ENCODE data around the gene MCC.
"Not testable (repeated sequence)": the region's sequence is repeated elsewhere in the genome, so short reads cannot be mapped to it uniquely, and the experiment has no call there.

MCC gene

DNA sequence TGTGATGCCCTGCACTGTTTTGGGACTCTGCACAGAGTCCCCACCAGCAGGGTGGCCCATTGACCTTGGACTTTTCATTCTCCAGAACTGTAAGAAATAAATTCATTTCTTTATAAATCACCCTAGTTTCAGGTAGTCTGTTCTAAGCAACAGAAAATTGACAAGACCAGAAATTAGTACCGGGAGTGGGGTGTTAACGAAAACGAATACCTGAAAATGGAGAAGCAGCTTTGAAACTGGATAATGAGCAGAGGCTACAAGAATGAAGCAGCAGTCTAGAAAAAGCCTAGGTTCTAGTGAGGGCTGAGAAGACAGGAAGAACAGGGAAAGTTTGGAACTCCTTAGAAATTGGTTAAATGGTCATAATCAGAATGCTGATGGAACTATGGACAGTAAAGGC, 2.1 kb upstream of the MCC start:
- DNase-seq (ENCODE audit: low spot score), result no peak

DNA sequence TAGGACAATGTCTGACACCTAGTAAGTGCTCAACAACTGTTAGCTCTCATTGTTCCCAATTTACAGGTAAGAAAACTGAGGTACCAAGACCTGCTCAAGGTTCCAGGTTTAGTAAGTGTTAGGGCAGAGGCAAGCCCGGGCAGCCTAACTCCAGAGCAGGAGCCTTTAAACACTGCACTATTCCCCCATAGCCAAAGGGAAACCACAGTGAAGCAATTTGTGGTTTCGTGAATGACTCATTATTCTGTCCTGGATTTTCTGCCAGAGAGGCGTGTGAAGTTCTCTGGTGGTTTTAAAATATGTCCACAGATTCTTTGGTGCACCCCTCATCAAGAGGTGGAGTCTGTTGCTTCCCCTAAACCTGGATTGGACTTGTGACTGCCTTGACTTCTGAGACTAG, 1.0 kb upstream of the MCC start:
- DNase-seq (ENCODE audit: low spot score), result peak; percentile 90

DNA sequence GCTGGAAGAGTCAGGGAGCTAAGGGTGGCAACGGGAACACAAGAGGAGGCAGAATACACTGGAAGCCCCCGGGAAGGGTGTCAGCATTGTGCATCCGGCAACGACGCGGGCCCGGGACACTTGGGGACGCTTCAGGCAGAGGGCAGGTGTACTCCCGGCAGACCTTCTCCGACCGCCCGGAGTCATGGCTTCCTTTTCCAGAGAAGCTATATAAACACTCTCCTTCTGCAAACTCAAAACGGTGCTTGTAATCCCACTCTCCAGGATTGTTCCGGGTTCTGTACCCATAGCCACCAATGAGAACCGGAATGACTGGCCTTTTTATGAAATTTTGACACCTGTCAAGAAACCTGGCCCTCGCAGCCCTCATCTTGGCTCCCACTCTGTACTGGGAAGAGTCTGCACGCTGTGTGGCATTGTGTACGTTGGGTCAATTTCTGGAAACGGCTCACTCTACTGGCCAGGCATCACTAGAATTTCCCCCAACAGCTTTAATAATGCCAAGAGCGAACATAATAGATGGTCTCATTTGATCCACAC, 462 bp upstream of the MCC start:
- DNase-seq (ENCODE audit: low spot score), result no peak

DNA sequence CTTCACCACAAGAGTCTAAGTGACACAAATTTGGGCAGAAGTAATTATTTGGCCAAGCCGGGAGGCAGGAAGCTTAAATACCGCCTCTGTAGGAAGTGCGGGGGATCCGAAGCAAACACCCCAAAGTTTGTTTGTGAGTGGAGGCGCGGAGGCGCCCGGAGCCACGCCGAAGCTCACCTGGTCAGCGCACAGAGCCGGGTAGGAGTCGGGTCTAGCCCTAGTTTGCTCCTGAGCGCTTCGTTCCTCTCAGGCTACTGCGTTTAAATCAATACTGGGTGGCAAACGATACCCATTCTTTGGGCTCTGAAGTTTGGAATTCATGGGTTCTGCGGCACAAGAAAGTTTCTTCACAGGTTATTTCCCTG, 855 bp downstream of the MCC start:
- DNase-seq (ENCODE audit: low spot score), result peak; percentile 33

DNA sequence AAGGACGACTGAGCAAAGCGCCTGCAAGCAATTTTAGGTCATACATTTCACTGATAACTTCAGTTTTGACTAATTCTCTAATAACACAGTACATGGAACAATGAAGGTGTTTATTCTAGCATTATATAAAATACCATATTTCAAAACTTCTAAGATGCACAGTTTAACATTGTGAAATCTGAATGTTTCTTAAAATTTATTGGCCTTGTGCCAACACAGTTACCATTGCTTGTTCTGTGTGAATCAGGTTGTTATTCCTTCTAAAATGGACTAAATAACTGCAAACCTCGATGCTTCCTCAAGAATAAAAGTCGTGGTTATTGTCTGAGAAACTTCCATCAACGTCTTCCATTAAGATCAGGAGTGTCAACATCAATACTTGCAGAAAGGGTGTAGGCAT, 8.0 kb downstream of the MCC start:
- no peak for DNase-seq (ENCODE audit: low spot score)

DNA sequence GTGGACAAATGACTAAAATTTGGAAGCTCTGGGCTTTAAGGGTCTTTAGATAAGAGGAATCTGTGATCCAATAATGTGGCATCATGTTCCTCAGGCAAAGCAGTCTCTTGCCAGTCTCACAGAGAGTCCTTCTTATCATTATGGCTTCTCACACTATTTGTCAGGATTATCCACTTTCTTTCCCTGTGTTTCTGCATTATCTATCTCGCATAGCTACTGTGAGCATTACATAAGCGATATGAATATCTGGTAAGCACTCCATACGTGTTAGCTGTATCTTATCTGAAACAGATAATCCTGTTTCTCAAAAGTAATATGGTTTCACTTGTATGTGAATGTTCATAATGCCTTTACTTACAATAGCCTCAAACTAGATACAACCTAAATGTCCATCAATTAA, 9.6 kb downstream of the MCC start:
- DNase-seq (ENCODE audit: low spot score), result no peak

DNA sequence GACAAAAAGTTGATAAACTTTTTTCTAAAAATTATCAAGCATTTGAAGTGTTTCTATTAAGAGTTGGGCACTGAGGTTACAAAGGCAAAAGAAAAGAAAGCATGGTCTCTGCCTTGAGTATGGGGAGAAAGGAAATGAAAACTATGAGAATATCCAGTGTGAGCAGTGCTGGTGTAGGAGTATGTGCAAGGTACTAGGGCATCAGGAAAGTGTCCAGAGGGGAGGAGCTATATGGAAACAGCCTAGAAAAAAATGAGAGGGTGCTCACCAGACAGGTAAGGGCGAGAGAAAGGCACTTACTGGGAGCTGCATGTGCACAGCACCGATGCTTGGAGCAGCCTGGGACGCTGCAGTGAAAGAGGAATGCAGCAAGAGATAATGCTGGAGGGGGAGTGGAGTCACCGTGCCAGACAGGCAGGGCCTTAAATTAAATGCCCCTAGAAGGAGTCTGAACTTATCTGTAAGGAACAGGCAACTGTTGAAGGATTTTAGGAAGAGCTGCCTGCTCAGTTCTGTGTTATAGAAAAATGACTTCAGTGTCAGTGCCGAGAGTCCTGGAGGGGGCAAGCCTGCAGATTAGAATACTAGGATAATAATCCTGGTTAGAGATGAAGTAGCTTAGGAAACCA, 14.0 kb downstream of the MCC start:
- DNase-seq (ENCODE audit: low spot score), result no peak

DNA sequence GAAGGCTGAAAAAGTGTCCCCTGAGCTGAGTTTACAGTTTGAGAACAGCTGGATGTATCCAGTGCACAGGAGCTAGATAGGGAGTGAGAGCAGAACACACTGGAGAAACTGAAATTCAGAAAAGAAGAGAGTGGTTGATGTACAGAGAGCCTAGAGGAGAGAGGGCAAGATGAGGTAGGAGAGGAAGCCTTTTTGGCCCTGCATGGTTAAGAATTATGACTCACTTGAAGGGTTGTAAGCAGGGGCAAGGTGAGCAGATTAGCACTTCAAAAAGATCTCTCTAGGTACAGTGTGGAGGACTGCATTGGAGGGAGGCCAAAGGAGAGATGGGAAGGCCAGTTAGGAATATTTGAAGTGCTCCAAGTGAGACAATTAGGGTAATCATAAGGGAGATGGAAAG, 25.2 kb downstream of the MCC start:
- no peak for DNase-seq (ENCODE audit: low spot score)

DNA sequence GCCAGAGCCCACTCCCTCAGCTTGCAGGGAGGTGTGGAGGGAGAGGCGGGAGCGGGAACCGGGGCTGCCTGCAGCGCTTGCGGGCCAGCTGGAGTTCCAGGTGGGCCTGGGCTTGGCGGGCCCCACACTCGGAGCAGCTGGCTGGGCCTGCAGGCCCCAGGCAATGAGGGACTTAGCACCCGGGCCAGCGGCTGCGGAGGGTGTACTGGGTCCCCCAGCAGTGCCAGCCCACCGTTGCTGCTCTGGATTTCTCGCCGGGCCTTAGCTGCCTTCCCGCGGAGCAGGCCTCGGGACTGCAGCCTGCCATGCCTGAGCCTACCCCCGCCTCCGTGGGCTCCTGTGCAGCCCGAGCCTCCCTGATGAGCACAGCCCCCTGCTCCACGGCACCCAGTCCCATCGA, 31.1 kb downstream of the MCC start:
- DNase-seq (ENCODE audit: low spot score), result not testable (repeated sequence)

DNA sequence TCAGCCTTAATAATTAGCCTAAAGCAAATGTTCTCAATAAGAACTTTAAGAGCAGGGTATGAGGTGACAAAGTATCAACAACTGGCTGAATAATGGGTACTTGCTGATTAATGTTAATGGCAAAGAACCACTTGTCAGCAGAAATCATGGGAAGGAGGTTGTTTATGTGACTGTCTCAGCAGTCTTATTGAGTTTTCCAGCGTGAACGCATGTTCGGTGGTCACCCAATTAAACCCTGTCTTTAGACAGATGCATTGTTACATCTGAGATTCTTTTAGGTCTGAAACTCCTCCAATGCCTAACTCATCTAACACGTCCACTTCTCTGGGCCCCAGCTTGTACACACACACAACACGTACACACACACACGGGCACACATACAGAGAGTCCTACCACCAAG, 35.3 kb downstream of the MCC start:
- no peak for DNase-seq (ENCODE audit: low spot score)

DNA sequence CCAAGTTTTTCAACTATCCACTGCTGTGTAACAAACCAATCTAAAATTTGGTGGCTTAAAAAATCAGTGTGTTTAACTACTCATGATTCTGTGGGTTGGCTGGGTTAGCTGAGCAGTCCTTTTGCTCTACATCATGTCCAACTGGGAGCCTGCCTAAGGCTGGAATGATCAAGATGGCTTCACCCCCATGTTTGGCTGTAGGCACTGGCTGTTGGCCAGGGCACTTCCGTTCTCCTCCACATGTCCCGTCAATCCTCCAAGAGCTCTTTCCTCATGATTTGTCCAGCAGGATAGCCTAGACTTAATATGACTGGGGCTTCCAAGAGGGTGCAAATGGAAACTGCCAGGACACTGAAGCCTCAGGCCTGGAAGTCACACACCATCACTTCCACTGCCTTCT, 36.5 kb downstream of the MCC start:
- DNase-seq (ENCODE audit: low spot score), result no peak

DNA sequence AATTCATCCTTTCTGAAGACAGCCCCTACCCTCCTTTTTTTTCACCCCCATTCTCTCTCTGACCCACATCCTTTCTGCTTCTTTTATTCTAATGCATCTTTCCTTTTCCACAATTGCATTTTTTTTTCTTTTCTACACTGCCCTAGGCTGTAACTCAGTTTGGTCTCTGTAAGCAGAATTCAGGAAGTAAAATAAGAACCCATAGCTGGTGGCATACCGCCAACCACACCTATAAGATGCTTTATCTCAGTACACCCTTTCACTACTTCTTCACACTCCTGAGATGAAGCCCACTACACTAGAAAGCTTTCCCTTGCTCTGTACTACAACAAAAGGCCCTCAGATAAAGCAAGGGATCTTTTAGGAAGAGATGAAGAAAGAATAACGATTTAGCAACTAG, 37.3 kb downstream of the MCC start:
- DNase-seq (ENCODE audit: low spot score), result no peak

DNA sequence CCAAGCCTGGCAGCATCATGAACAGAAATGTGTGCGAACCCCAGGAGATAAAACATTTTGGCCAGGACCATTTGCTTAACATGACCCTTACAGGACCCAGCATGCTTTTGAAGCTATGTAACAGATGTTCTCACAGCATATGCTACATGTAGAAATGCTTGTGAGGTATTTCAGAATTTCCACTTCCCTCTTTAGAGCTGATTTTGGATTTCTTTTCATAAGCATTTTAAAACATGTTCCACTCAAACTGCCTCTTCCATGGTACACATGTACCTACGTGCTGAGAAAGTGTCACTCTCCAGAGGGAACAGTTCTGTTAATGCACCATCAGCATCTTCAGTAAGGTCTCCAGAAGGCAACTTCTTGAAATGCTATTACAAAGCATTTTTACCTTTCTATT, 37.8 kb downstream of the MCC start:
- DNase-seq (ENCODE audit: low spot score), result no peak

DNA sequence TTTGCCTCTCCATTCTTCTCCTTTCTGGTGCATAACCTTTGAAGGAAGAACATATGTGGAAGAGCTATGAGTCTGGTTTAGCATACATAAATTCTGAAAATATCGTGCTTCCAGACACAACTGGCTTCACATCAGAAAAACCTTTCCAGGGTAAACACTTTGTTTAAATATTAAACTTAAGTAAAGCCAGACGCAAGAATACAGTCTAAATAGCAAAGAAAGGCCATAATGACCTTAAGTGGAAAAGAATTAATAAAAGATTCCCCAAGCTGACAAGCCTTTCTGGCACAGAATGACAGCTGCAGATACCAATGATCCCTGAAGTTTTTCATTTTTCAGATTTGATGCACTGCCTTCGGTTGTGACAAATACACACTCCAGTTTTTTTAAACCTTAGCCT, 40.0 kb downstream of the MCC start:
- DNase-seq (ENCODE audit: low spot score), result no peak

DNA sequence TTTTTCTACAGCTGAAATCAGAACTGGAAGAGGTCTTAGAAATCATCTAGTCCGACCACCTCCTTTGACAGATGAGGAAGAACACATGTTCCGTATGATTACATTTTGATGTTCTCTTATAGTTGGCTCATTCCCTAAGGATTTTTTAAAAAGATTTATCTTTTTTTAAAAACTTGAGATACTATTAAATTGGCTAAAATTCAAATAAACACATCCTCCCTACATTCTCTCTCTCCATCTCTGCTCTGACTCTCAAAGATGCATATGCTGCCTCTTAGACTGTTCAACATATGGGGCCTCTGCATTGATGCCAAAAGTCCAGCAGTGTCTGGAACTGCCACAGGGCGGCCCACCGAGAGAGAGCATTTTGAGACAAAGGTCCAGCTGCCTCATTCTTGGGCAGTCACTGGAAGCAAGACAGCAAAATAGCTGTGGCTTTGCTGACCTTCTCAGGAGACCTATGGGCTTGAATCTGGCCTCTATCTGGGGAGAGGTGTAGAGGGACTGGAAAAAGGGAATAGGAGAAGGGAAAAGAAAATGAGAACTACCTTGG, 40.7 kb downstream of the MCC start:
- peak; percentile 25 for DNase-seq (ENCODE audit: low spot score)

DNA sequence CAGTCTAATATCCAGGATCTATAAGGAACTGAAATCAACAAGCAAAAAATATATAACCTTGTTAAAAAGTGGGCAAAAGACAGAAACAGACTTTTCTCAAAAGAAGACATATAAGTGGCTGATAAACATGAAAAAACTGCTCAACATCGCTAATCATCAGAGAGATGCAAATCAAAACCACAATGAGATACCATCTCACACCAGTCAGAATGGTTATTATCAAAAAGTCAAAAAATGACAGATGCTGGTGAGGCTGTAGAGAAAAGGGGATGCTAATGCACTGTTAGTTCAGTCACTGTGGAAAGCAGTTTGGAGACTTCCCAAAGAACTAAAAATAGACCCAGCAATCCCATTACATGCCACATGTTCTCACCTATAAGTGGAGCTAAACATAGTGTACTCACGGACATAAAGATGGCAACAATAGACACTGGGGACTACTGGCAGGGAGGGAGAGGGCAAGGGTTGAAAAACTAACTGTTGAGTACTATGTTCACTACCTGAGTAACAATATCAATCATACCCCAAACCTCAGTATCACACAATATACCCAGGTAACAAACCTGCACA, 41.8 kb downstream of the MCC start:
- DNase-seq (ENCODE audit: low spot score), result no peak

DNA sequence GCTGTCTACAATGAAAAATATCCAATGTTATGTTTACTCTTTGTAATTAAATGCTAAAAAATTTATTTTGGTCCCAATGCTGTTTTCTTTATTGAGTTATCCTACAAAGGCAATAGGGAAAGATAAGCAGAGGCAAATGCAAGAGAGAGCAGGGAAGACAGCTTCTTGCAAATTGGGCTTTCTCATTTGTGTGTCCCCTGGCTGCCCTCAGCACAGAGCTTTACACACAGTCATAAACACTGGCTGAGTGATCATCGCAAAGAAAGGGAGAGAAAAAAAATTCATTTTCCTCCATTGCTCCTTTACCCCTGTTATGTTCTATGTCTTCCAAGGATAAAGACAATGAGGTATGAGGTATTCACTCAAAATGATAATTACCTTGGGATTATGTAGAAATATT, 51.1 kb downstream of the MCC start:
- DNase-seq (ENCODE audit: low spot score), result no peak

DNA sequence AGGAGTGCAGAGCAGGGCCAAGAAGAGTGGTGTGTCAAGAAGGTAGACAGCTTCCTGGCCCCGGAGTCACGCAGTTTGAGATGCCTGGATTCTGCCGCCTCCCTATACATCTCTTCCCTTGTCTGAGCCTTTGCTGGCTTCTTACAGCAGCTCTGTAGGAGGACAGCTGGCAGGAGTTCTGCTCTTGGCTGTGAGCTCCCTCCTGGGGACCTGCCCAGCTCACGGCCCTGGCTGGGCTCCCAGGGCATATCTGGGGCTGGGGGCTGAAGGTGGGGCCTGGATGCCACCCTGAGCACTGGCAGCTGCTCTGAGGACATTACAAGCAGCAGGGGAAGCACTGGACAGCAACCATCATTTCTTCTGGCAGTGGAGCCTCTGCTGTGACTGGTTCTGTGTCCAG, 52.7 kb downstream of the MCC start:
- no peak for DNase-seq (ENCODE audit: low spot score)

DNA sequence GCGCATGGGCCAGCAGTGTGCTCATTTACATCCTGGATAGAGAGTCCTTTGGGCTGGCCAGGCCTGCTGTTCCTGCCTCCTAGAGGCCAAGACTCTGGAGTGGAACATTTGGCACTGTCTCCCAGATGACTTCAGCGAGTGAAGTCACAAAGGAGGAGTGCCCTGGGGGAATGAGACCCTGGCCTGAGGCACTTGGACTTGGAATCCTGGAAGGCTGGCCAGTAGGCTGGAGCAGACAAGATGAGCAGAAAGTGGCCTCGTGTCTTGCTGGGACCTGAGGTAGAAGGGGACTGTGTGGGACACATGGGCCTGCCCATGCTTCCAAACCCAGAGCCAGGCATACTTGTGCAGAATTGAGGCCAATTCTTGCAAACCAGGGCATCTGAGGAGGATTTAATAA, 53.4 kb downstream of the MCC start, which contains the start of gene TSSK1B:
TSS of gene TSSK1B (minus strand) at position 101 of the 400 bp plus-strand sequence. CDS start 150 bp downstream, outside the sequence.
- no peak for DNase-seq (ENCODE audit: low spot score)

DNA sequence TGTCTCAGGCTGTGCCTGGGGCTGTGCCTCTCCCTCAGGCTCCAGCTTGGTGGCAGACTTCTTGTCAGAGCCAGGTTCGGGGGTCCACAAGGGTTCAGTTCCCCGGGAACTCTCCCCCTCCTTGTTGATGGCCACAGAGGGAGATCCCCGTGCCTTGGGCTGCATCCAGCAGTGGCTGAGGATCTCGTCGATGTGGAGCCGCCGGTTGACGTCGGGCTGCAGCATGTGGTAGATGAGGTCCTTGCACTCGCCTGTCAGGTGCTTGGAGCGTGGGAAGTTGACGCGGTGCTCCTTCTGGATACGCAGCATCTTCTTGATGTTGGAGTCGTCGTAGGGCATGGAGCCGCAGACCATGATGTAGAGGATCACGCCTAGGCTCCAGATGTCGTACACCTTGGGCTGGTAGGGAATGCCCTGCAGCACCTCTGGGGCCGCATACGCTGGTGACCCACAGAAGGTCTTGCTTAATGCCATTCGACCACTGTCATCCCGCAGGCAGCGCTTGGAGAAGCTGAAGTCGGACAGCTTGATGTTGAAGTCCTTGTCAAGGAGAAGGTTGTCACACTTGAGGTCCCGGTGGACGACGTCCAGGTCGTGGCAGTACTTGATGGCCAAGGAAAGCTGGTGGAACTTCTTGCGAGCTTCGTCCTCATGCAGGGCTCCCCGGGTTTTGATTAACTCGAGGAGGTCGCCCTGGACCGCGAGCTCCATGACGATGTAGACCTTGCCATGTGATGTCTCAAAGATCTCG, 54.2 kb downstream of the MCC start:
- DNase-seq (ENCODE audit: low spot score), result no peak

DNA sequence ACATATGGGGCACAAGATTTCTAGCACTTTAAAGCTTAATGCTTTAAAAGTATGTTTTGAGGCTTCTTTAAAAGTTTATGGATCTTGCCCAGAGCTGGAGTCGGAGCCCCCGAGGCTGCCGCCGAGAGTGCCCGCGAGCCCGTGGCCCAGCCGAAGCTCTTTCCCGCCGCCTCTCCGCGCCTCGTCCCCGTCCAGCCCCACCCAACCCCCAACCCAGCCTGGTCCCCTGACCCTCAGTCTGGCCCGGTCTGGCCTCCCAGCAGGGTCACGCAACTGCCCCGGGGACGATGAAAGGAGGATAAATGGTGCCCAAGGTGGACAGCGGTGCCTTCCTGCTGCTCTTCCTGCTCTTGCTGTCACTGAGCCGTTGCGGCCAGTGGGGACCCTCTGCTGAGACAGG, 55.2 kb downstream of the MCC start:
- DNase-seq (ENCODE audit: low spot score), result no peak

DNA sequence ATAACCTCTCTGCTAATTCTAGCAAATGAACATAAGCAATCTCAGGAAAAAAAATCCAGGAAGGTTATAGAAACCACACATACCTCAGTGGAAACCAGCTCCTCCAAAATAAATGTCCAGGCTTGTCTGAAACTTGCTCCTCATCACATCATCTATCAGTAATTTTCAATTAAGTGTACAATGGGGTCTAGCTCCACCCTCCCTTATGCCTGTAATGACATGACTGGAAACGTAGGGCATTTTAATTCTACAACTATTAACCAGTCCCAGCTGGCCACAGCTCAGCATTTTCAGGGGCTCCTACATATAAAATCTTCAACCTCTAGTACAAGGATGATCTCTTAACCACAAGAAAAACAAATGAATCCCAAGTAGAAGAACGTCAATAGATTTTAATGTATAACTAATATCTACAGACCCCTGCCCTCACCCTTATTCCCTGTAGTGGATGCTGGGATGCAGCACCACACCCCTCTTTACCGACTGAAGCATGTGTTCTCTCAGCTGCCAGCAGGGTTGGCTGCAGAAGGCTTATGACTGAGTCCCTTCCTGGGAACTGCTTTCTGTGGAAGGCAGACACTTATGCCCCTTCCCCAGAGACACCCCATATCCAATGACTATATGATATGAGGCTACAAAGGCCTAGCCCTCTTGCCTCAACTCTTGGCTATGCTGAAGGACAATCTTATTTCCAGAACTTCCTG, 60.2 kb downstream of the MCC start:
- no peak for DNase-seq (ENCODE audit: low spot score)

DNA sequence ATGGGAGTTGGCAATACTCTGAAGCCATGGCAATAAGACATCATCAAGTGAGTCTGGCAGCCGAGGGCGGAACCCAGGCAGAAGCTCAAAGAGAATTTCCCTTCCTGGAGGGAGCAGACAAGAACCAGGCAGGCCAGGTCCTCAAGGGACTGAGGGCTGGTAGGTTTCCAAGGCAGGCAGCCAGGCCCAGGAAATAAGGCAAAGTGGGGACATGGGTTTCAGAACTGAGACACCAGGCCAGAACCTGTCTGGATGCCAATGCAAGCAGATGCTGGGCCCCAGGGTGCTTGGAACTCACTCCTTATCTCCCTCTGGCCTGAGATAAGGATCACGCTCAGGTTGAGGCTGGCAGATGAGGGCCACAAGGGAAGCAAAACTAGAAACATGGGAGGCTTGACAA, 62.3 kb downstream of the MCC start:
- DNase-seq (ENCODE audit: low spot score), result no peak

All from AG20443 (cell line).